ENCODE results near the gene FCGR3B.
"Not testable (repeated sequence)": the region's sequence is repeated elsewhere in the genome, so short reads cannot be mapped to it uniquely, and the experiment has no call there.

The FCGR3B gene

DNA sequence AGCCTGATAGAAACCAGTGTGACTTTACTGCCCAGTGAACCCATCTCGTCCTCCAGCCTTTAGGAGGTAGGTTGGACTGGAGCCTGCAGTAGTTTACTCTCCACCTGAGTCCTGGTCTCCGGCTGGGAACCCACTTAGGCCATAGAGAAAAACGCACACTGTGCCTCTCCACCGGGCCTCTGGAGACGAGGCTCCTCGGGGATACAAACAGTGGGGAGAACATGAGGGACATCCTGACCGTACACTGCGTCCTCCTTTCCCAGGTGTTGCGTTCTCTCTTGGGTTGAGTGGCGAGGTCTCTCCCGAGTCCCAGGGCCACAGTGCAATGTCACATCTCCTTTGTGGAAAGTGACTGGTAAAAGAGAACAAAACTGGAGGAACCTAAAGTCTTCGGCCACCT, 26.0 kb downstream of the FCGR3B start:
- not testable (repeated sequence) for DNase-seq

DNA sequence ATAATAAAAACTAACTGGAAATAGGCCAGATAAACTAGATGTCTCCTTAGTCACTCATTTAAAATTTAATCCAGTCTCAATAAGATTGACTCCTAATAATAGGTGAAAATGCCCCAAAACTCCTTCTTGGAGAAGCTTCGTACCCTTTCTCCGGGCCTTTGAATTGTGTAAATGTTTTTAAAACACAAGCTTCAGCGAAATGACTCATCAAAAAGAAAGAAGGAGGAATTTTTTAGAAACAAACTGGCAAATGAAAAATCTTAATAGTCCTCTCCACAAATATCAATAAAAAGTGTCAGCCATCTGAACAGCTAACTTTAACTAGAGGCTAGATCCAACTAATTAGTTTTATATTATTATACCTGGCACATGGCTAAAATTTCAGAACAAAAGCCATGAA, 33.9 kb downstream of the FCGR3B start:
- not testable (repeated sequence) for DNase-seq

DNA sequence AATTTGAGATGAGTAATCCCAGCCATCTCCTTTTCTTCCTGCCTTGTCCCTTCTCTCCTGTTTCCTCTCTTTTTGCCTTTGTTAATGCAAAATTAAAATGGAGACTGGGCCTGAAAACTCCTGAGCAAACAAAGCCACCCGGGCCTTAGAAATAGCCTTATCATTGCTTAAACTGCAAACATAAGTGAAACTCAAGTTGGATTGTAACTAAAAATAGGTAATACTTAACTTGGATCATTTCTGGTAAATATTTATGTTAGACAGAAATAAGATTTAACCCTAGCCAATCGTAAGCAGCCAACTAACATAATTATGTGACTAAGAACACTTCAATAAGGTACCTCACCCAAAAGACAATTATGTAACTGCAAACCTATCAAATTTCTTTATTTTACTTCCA, 35.4 kb downstream of the FCGR3B start:
- not testable (repeated sequence) for DNase-seq

DNA sequence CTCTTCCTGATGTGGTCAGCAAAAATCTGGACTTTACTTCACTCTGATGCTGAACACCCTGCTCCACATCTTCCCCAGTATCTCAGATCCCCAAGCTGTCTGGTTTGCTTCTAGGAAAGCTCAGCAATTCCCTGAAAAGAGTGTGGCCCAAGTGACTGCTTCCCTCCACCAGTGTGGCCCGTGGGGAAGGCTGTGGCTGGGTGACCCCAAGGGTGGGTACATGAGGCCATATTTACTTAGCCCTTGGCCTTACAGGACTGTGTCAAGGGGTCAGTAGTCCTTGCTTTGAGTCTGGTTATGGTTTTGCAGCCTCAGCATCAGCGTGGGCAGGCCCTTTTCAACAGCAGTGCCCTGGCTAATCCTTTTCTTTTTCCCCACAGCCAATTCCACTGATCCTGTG, 35.8 kb downstream of the FCGR3B start:
- not testable (repeated sequence) for DNase-seq

DNA sequence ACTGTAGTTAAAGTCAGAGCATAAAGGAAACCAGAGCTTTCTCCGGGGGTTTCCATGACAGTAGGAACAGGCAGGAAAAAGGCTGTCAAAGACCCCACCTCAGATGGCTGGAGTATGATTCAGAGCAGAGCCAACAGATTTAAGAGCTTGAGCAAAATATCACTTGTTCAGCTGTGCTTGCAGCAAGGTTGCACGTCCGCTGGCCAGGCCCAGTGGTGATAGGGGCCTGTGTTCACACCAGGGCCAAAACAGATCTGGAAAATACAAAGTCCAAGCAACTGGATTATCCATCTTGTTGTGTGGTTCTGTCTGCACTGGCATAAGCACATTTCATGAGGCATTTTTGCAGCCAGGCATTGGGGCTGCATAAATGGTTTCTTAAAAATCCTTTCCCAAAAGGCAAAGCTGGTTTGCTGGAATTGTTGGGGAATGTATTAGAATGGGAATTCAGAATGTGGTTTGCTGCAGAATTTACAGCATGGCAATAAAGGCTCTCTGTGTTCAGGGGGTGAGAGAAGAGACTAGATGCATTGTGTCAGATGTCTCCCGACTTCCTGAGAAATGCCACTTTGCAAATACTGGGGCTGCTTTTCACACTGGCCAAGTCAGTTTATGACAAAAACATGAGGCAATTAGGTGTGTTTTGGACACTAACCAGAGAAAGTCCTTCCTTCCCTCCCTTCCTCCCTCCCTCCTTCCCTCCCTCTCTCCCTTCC, 36.5 kb downstream of the FCGR3B start:
- not testable (repeated sequence) for DNase-seq

DNA sequence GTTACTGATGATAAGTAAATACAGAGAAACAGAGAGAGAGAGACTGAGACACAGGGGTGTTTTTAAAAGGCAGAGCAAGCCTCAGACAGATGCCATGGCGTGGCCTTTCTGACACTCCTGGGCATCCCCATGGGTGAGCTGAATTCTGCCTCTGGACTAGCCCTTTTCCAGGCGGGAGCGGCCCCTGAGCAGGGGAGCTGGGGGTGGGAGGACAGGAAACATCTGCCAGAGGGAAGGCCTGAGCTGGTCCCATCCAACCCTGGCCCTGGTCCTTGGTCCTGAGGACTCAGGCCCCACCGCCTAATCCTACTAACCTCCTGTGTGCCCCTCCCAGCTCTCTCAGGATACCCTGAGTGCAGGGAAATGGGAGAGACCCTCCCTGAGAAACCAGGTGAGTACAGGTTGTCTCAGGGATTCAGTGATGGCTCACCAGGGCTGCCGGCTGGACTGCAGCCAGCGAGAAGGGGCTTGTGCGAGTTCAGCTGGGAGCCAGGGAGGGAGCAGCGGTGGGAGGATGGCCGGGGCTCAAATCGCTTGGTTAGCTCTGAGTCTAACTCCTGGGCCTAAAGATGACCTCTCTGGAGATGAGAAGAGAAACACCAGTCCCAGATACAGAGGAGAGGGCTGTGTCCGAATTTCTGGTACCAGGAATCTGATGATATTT, 37.8 kb downstream of the FCGR3B start:
- DNase-seq = not testable (repeated sequence)

DNA sequence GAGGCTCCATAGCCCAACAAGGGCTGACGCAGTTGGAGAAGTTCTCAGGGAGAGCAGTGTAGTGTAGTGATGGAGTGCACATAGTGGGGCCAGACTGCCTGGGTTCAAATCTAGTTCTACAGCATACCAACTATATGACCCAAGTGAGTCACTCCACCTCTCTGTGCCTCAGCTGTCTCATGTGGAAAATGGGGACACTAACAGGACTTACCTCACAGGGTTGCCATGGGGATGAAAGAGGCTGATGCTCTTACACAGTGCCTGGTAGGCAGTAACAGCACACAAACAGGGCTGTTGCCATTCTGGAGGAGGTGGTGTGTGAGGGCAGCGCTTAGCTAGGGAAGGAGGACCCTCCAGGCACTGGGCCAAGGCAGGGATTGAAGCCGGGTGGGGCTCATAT, 38.4 kb downstream of the FCGR3B start:
- not testable (repeated sequence) for DNase-seq

DNA sequence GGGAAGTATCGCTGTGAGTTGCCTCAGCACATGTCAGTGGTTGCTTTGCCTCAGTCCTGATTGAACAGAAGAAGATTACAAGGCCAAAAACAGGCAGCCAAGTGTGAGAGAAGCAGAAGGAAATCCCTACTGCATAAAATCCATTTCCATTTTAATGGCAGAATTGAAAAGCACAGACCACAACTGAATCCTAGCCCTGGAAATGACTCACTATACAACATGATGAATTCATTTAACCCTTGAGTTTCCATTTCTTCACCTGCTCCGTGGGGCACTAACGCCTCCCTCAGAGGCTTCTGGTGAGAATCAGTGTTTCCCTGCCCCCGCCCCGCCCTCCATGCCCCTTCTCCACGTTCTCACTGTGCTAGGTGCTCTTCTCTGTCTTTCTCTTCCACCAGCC, 41.1 kb downstream of the FCGR3B start:
- DNase-seq = not testable (repeated sequence)

DNA sequence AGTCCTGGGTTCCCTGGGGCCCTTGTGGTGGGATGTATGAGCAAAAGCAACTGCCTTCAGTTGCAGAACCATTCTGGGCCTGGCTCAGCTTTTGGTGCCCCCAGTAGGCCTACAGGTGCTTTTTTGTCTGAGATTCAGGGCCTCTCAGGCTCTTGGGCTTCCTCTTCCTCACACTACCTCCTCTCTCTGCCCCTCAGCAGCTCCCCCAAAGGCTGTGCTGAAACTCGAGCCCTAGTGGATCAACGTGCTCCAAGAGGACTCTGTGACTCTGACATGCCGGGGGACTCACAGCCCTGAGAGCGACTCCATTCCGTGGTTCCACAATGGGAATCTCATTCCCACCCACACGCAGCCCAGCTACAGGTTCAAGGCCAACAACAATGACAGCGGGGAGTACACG, 41.6 kb downstream of the FCGR3B start:
- not testable (repeated sequence) for DNase-seq

DNA sequence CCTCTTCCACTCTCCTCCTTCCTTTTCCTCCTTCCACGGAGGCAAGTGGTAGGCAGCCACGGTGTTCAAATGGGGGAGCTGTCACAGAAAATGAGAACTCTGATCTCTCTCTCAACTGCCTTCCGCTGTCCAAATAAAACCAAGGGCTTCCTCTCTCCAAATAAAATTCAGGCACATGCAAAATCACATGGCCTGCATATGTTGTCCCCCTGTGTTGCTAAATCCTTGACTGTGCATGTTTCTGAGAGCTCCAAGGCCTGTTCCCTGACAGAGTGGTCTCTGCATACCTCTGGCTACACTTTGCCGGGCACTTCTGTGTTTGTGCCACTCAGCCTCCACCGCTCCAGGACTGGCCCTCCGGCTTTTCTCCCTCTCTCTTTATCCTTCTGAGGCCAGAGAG, 42.4 kb downstream of the FCGR3B start:
- DNase-seq = not testable (repeated sequence)

DNA sequence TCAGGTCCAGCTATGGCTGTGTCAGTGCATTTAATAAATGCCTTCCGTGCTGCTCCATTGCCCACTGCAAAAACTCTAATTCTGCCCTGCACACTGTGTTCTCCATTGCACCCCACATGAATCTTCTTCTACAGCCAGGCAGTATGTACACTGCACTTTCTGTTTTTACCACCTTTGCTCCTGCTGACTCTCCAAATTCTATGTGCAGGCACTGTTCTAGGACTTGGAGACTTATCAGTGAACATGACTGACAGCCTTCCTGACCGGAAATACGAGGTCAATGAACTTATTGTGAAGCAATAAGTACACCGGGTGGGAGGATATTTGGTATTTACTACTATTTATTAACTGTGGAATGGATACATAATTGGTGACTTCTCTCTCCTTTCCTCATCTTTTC, 48.1 kb downstream of the FCGR3B start:
- not testable (repeated sequence) for DNase-seq

DNA sequence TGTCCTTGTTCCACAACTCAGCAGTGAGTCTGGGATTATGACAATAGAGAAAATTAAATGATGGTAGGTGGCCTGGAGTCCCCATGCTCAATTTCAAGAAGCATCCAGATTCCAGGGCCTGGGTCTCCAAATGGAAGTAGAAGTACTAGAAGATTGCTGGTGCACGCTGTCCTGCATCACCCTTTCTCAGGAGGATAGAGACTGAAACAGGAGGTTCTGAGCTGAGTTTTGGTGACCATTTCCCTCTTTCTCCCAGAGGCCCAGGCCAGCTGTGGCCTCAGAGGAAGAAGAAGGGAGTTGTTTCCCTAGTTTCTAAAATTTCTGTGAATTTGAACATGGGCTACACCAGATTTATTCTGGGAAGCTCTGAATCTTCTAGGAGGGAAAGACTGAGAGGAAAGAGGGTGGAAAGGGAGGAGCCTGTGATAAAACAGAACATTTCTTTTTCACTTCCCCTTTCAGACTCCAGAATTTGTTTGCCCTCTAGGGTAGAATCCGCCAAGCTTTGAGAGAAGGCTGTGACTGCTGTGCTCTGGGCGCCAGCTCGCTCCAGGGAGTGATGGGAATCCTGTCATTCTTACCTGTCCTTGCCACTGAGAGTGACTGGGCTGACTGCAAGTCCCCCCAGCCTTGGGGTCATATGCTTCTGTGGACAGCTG, 50.0 kb downstream of the FCGR3B start:
- not testable (repeated sequence) for DNase-seq

DNA sequence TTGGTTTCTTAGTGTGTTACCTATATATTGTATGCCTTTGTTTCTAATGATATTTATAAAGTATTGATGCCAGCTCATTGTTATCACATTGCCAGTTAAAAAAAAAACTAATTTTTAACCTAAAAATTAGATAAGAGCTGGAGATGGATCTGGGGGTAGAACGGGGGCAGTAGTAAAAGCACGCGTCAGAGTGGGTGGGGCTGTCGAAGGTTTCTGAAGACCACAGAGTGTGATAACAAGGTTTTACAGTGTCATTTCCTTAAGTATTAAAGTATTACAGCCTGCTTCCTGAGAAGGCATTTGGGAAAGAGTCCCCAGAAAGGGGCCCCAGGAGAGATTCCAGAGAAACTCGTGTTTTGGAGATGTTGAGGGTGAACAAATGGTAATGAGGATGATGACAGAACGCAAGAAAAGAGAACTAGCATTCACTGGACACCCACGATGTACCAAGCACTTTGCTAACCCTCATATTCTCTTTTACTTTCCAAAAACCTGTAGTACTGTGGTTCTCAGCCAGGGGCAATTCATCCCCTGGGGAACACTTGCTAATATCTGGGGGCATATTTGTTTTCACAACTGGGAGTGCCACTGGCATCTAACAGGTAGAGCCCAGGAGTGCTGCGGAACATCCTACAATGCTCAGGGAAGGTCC, 51.0 kb downstream of the FCGR3B start:
- DNase-seq = not testable (repeated sequence)

DNA sequence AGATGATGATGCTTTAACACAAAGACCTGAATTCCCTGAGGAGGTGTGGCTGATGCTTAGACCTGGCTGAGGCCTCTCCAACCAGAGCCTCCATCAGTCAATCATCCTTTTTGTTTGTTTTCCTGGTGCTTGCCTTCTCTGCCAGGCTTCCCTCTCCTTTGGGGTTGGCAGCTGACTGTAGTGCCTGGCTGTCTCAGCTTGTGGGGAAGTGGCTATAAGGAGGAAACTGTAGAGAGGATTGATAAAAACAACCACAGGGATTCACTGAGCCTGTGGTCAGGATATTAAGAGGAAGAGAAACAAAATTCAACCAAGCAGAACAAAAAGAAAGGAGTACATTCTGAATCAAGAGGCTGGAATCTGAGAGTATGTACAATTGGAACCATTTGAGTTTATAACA, 54.3 kb downstream of the FCGR3B start:
- DNase-seq = not testable (repeated sequence)

Measured in AML-193 (cell line).